Coronary artery (tissue), 2 donors: ENCODE results near the gene JAG2.

Experiments used
- DNase-seq: peaks from one replicate; pipeline ENCODE4 v3.0.0-alpha.2; 2017; ENCODE audit warnings: low spot score
- H3K27ac ChIP-seq, 2 donors: fragments of 200-600 bp; sonication (generic); one replicate each; pipeline ENCODE4 v1.5.1; 2016 to 2019
- H3K4me3 ChIP-seq: fragments of 200-600 bp; sonication (generic); 2 replicates; pipeline ENCODE4 v1.5.1; 2016; ENCODE audit warnings: mild to moderate bottlenecking, moderate library complexity
- CTCF ChIP-seq: fragments of 200-600 bp; sonication (generic); IDR thresholded peaks from one replicate; pipeline ENCODE4 v1.5.1; 2019; ENCODE audit warnings: antibody characterized with exemption

Gene JAG2

GRCh38 chr14:105212541-105213300, 44.1 kb upstream of the JAG2 start:
- DNase-seq = no peak
- no peak overlapping the region for H3K27ac ChIP-seq
- TF ChIP-seq CTCF = no peak
- no peak overlapping the region for H3K4me3 ChIP-seq

DNA sequence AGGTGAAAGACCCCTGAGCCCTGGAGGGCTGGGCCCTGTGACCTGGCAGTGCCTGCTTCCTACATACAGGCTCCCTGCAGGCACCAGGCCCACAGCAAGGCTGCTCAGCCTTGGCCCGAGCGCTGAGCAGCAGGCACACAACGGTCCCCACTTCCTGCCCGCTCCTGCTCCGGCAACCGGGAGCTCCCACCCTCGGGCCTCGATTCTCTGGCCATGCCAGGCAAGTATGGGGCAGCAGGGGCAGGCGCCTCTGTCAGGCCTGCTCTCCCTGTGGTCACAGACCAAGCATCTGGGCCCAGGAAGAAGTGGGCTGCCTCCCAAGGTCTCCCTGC, 43.1 kb upstream of the JAG2 start:
- Histone ChIP-seq H3K4me3 (no peak overlapping the region), H3K27ac (no peak overlapping the region)
- no peak for DNase-seq
- TF ChIP-seq CTCF = no peak

- no peak overlapping the region for H3K27ac ChIP-seq
- H3K4me3 ChIP-seq = no peak overlapping the region
- no peak for DNase-seq
- no peak for TF ChIP-seq CTCF
Measured at GRCh38 chr14:105211086-105211757, 42.6 kb upstream of the JAG2 start.

- no peak for TF ChIP-seq CTCF
- DNase-seq = no peak
- Histone ChIP-seq H3K4me3 (no peak overlapping the region), H3K27ac (no peak overlapping the region)
Measured at GRCh38 chr14:105210266-105211025, 41.9 kb upstream of the JAG2 start.

- DNase-seq = no peak
- H3K27ac ChIP-seq = no peak overlapping the region
Measured at GRCh38 chr14:105209646-105210045, 41.1 kb upstream of the JAG2 start.

GRCh38 chr14:105209091-105209490, 40.5 kb upstream of the JAG2 start:
- TF ChIP-seq CTCF = no peak
- DNase-seq = no peak

More at GRCh38 chr14:105209646-105210045, 41.1 kb upstream of the JAG2 start:
- H3K4me3 ChIP-seq = no peak overlapping the region
- TF ChIP-seq CTCF = no peak

More at GRCh38 chr14:105209091-105209490, 40.5 kb upstream of the JAG2 start:
- Histone ChIP-seq H3K4me3 (no peak overlapping the region), H3K27ac (no peak overlapping the region)
